ENCODE results near the gene C11orf21.

Gene C11orf21

DNA sequence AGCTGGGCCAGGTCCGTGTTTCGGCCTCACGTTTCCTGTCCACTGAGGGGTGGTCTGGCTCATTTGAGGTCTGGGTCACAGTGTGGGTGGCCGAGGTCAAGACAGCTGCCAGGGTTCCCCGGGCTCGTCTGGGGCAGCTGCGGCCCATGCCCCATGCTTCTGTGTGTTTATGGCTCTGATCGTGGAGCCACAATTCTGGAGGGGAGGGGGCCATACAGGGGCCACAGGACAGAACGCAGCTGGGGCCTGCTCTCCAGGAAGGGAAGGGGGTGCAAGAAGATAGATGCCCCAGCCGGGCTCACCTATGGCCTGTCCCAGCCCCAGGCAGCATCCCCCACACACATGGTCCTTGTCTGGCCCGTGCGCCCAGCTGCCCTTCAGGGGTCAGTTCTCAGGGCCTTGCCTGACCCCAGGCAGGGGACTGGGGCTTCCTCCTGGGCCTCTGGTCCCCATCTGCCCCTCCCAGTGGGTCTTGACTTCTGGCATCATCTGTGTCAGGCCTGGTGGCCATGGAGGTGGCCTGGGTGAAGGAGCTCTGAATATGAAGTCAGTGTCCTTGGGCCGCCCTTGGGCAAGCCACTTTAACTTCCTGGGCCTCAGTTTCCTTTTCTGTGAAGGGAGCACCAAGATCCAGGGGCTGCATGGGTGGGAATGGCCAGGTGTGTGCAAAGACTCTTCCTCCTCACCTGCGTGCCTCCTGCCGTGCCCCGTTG lies 8.5 kb upstream of the C11orf21 start:
- Histone ChIP-seq H3K27me3 (ENCODE audit: insufficient read depth, poor library complexity, severe bottlenecking) (no peaks in the 10 kb centered on the region), H3K4me3 (replicated peaks; ENCODE audit: insufficient read depth, low read length) (no peak overlapping the region), H3K27ac (replicated peaks) (no peak overlapping the region)
- no peak for DNase-seq (ENCODE audit: low read depth in 1 of 2, low spot score in 1 of 2)
- TF ChIP-seq, protein P1, sequence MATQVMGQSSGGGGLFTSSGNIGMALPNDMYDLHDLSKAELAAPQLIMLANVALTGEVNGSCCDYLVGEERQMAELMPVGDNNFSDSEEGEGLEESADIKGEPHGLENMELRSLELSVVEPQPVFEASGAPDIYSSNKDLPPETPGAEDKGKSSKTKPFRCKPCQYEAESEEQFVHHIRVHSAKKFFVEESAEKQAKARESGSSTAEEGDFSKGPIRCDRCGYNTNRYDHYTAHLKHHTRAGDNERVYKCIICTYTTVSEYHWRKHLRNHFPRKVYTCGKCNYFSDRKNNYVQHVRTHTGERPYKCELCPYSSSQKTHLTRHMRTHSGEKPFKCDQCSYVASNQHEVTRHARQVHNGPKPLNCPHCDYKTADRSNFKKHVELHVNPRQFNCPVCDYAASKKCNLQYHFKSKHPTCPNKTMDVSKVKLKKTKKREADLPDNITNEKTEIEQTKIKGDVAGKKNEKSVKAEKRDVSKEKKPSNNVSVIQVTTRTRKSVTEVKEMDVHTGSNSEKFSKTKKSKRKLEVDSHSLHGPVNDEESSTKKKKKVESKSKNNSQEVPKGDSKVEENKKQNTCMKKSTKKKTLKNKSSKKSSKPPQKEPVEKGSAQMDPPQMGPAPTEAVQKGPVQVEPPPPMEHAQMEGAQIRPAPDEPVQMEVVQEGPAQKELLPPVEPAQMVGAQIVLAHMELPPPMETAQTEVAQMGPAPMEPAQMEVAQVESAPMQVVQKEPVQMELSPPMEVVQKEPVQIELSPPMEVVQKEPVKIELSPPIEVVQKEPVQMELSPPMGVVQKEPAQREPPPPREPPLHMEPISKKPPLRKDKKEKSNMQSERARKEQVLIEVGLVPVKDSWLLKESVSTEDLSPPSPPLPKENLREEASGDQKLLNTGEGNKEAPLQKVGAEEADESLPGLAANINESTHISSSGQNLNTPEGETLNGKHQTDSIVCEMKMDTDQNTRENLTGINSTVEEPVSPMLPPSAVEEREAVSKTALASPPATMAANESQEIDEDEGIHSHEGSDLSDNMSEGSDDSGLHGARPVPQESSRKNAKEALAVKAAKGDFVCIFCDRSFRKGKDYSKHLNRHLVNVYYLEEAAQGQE (IDR thresholded peaks at IDR 0.05; ENCODE audit: insufficient replicate concordance, low read depth): no peak
- TF ChIP-seq POLR2AphosphoS5 (IDR thresholded peaks at IDR 0.05; ENCODE audit: low read depth): peak; percentile 30

DNA sequence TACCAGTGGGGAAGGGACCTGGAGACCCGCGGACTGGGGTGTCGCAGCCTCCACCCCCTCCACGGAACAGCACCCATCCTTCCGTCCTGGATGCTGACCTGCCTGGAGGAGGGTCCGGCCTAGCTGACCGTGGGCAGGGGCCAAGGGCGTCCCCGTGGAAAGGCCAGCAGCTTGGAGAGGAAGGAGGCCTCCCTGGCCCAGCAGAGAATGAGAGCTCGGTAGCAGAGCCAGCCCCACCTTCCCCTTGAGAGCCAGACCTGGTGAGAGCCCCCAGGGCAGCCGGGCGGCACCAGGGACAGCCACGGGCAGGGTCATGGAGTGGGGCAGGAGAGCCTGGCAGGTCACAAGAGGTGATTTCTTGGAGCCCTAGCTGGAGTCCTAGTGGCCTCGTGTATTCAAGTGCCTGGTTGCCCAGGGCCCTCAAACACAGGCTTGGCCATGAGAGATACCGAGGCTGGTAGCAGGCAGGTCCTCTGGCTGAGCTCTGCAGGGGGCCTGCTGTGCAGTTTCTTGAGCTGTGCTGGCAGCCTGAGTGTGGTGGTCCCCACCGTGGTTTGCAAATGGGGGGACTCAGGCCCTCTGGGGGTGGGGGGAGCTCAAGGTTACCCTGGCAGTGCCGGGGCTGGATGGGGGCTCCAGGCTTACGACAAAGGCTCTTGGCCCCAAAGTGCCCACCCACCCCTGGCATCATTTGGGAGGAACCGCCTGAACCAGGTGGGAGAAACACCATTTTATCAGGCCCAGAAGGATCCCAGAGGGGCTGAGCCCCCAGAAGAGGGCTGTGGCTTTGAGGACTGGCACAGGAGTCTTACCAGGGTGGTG lies 7.7 kb upstream of the C11orf21 start:
- TF ChIP-seq SPI1 (IDR thresholded peaks at IDR 0.05; ENCODE audit: borderline replicate concordance, low read depth) (no peak), POLR2AphosphoS5 (IDR thresholded peaks at IDR 0.05; ENCODE audit: low read depth) (no peak; the same call in none of the 2 replicates), GABPA (IDR thresholded peaks at IDR 0.05; ENCODE audit: low read depth) (no peak)
- TF ChIP-seq, protein P2, sequence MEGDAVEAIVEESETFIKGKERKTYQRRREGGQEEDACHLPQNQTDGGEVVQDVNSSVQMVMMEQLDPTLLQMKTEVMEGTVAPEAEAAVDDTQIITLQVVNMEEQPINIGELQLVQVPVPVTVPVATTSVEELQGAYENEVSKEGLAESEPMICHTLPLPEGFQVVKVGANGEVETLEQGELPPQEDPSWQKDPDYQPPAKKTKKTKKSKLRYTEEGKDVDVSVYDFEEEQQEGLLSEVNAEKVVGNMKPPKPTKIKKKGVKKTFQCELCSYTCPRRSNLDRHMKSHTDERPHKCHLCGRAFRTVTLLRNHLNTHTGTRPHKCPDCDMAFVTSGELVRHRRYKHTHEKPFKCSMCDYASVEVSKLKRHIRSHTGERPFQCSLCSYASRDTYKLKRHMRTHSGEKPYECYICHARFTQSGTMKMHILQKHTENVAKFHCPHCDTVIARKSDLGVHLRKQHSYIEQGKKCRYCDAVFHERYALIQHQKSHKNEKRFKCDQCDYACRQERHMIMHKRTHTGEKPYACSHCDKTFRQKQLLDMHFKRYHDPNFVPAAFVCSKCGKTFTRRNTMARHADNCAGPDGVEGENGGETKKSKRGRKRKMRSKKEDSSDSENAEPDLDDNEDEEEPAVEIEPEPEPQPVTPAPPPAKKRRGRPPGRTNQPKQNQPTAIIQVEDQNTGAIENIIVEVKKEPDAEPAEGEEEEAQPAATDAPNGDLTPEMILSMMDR (IDR thresholded peaks at IDR 0.05; ENCODE audit: insufficient read depth, low read length): no peak
- TF ChIP-seq, protein P1 (IDR thresholded peaks at IDR 0.05; ENCODE audit: insufficient replicate concordance, low read depth): no peak
- DNase-seq (ENCODE audit: low read depth in 1 of 2, low spot score in 1 of 2): no peak
- Histone ChIP-seq H3K4me3 (replicated peaks; ENCODE audit: insufficient read depth, low read length) (no peak overlapping the region), H3K27me3 (ENCODE audit: insufficient read depth, poor library complexity, severe bottlenecking) (no peaks in the 10 kb centered on the region), H3K27ac (replicated peaks) (no peak overlapping the region)

DNA sequence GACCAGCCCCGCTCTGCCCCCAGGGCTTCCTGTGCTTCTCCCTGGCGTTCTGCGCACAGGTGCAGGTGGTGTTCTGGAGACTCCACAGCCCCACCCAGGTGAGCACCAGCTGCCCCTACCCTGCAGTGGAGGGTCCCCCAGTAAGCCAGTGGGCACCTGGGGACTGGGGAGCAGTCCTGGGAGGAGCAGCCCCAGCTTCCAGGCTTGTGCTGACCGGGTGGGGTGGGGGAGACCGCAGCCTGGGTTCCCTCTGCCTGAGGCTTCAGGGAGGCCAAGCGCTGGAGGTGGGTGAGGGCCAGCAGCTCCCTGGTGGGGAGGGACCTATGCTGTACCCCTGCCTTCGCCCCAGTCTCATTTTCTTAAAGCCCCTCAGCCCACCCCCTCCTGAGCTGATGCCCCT lies 7.0 kb upstream of the C11orf21 start:
- Histone ChIP-seq H3K27ac (replicated peaks) (no peak overlapping the region), H3K27me3 (ENCODE audit: insufficient read depth, poor library complexity, severe bottlenecking) (no peaks in the 10 kb centered on the region), H3K4me3 (replicated peaks; ENCODE audit: insufficient read depth, low read length) (no peak overlapping the region)
- DNase-seq (ENCODE audit: low read depth in 1 of 2, low spot score in 1 of 2): no peak
- peak; percentile 12; the same call in 1 of the 2 replicates for TF ChIP-seq POLR2AphosphoS5 (IDR thresholded peaks at IDR 0.05; ENCODE audit: low read depth)
- TF ChIP-seq, protein P1 (IDR thresholded peaks at IDR 0.05; ENCODE audit: insufficient replicate concordance, low read depth): no peak
